Kidney tubule cell (primary cell): ENCODE measurements around the gene KLF1.

ENCODE experiments used
- DNase-seq: peaks from one replicate; pipeline ENCODE4 v3.0.0-alpha.2; 2018; ENCODE audit warnings: low spot score

KLF1 gene

GRCh38 chr19:12838182-12838885 is 48.7 kb downstream of the KLF1 start, which contains the start of gene MAST1:
TSS of gene MAST1 (plus strand) at chr19:12838515. CDS start at chr19:12838573, 58 bp downstream.
- peak; percentile 45 for DNase-seq

- DNase-seq, result peak; percentile 58
These were observed 49.8 kb downstream of the KLF1 start for GRCh38 chr19:12837225-12837624.

- no peak for DNase-seq
These were observed 50.5 kb downstream of the KLF1 start for GRCh38 chr19:12836529-12836863.

GRCh38 chr19:12834976-12835757 is 51.8 kb downstream of the KLF1 start:
- no peak for DNase-seq

- DNase-seq, result no peak
These were observed 52.4 kb downstream of the KLF1 start, which contains the start of gene RTBDN for GRCh38 chr19:12834566-12834943. TSS of gene RTBDN (minus strand) at chr19:12834579. CDS start at chr19:12829979, 4,600 bp downstream.
